ENCODE measurements around the gene CYP3A5. TPM values are rescaled to one million over a fixed set of nuclear protein-coding genes. Genes with fewer than 3 reads are reported as not detected.
"Not testable (repeated sequence)": the region's sequence is repeated elsewhere in the genome, so short reads cannot be mapped to it uniquely, and the experiment has no call there.

The CYP3A5 gene
- total RNA-seq, 1 experiment from 2014 or later: 0.18 TPM

GRCh38 chr7:99685871-99686608 is 6.2 kb upstream of the CYP3A5 start:
- DNase-seq (ENCODE audit: low read depth): not testable (repeated sequence)

GRCh38 chr7:99685129-99685758 is 5.4 kb upstream of the CYP3A5 start:
- no peak for DNase-seq (ENCODE audit: low read depth)

- DNase-seq (ENCODE audit: low read depth): peak; percentile 86
Observed at GRCh38 chr7:99679032-99679399, 780 bp downstream of the CYP3A5 start.

GRCh38 chr7:99677648-99678045 is 2.1 kb downstream of the CYP3A5 start:
- no peak for DNase-seq (ENCODE audit: low read depth)

GRCh38 chr7:99677013-99677647 is 2.7 kb downstream of the CYP3A5 start:
- no peak for DNase-seq (ENCODE audit: low read depth)

- DNase-seq (ENCODE audit: low read depth): no peak
Observed at GRCh38 chr7:99674995-99675742, 4.6 kb downstream of the CYP3A5 start.

GRCh38 chr7:99672573-99672972 is 7.2 kb downstream of the CYP3A5 start:
- no peak for DNase-seq (ENCODE audit: low read depth)

- DNase-seq (ENCODE audit: low read depth): no peak
Observed at GRCh38 chr7:99669782-99670181, 10.0 kb downstream of the CYP3A5 start.

- DNase-seq (ENCODE audit: low read depth): no peak
Observed at GRCh38 chr7:99668541-99668940, 11.3 kb downstream of the CYP3A5 start.

GRCh38 chr7:99667179-99667578 is 12.6 kb downstream of the CYP3A5 start:
- DNase-seq (ENCODE audit: low read depth): no peak

GRCh38 chr7:99666013-99666395 is 13.8 kb downstream of the CYP3A5 start:
- no peak for DNase-seq (ENCODE audit: low read depth)

GRCh38 chr7:99665312-99666012 is 14.3 kb downstream of the CYP3A5 start:
- DNase-seq (ENCODE audit: low read depth): no peak

- not testable (repeated sequence) for DNase-seq (ENCODE audit: low read depth)
Observed at GRCh38 chr7:99657879-99658278, 21.9 kb downstream of the CYP3A5 start.

GRCh38 chr7:99654626-99655025 is 25.2 kb downstream of the CYP3A5 start:
- not testable (repeated sequence) for DNase-seq (ENCODE audit: low read depth)

- DNase-seq (ENCODE audit: low read depth): no peak
Observed at GRCh38 chr7:99653754-99654153, 26.0 kb downstream of the CYP3A5 start.

GRCh38 chr7:99653269-99653668 is 26.5 kb downstream of the CYP3A5 start:
- DNase-seq (ENCODE audit: low read depth): not testable (repeated sequence)

- no peak for DNase-seq (ENCODE audit: low read depth)
Observed at GRCh38 chr7:99652671-99653070, 27.1 kb downstream of the CYP3A5 start.

- DNase-seq (ENCODE audit: low read depth): no peak
Observed at GRCh38 chr7:99651290-99651689, 28.5 kb downstream of the CYP3A5 start.

- no peak for DNase-seq (ENCODE audit: low read depth)
Observed at GRCh38 chr7:99648843-99649242, 31.0 kb downstream of the CYP3A5 start.

GRCh38 chr7:99645590-99645989 is 34.2 kb downstream of the CYP3A5 start:
- DNase-seq (ENCODE audit: low read depth): no peak

GRCh38 chr7:99644431-99644830 is 35.4 kb downstream of the CYP3A5 start:
- DNase-seq (ENCODE audit: low read depth): no peak
